B cell (primary cell): ENCODE results near the gene GULP1. TPM values are rescaled to one million over a fixed set of nuclear protein-coding genes. Genes with fewer than 3 reads are reported as not detected.

Source experiments
- ATAC-seq: fragments of 200-7000 bp; cut with Tn5 transposase; one replicate; pipeline ENCODE4 v1.10.0; 2021; ENCODE audit warnings: low read depth, mild to moderate bottlenecking, moderate number of reproducible peaks, moderate library complexity
- CTCF ChIA-PET: fragments of 350-600 bp; sonication (Branson Sonifier 250); formaldehyde crosslinking; loops from one replicate; lab custom pipeline; 2021; ENCODE audit warnings: antibody characterized with exemption, inconsistent platforms; lab: Charles Lee
- POLR2A ChIA-PET: fragments of 350-600 bp; sonication (Branson Sonifier 250); formaldehyde crosslinking; loops from one replicate; lab custom pipeline; 2021; ENCODE audit warnings: antibody characterized with exemption; lab: Charles Lee
- DNase-seq: peaks from one replicate; pipeline ENCODE4 v3.0.0; 2013
- H2AFZ ChIP-seq: 2 replicates; pipeline ENCODE4 v1.6.1; 2012; ENCODE audit warnings: mild to moderate bottlenecking, low read depth, low read length; ENCODE audit not compliant: insufficient read depth, poor library complexity, severe bottlenecking
- H3K27ac ChIP-seq, 2 donors: 1 replicate in 1 of 2; 2 replicates in 1 of 2; pipeline ENCODE4 v1.5.1; 2012 to 2013; ENCODE audit warnings: low read length in 2 of 2, mild to moderate bottlenecking in 2 of 2, moderate library complexity in 1 of 2
- H3K27me3 ChIP-seq, 4 experiments: fragments of 200-600 bp in 1 of 4; sonication (generic) in 1 of 4; replicated peaks in 1 of 4; 1 replicate in 2 of 4; 2 replicates in 2 of 4; pipeline versions ENCODE4 v1.6.1 to v1.7.0; 2013 to 2016; ENCODE audit warnings: low read length in 3 of 4, mild to moderate bottlenecking in 2 of 4, mixed read lengths in 1 of 4, moderate library complexity in 1 of 4; ENCODE audit not compliant: insufficient read depth in 4 of 4, control insufficient read depth in 3 of 4; ENCODE audit errors: control extremely low read depth in 1 of 4
- H3K36me3 ChIP-seq, 2 experiments: replicated peaks in 1 of 2; 1 replicate in 1 of 2; 2 replicates in 1 of 2; pipeline versions ENCODE4 v1.6.1 to v1.7.1; 2013; ENCODE audit warnings: low read length in 1 of 2; ENCODE audit not compliant: insufficient read depth in 2 of 2, control insufficient read depth in 1 of 2; ENCODE audit errors: control extremely low read depth in 1 of 2, extremely low read depth in 1 of 2
- H3K4me1 ChIP-seq, 2 donors: fragments of 200-600 bp in 1 of 2; sonication (generic) in 1 of 2; 1 replicate in 1 of 2; 2 replicates in 1 of 2; pipeline versions ENCODE4 v1.5.1 to v1.6.1; 2013 to 2017; ENCODE audit warnings: low read length in 2 of 2; ENCODE audit not compliant: control insufficient read depth in 2 of 2, insufficient read depth in 2 of 2
- H3K4me2 ChIP-seq: replicated peaks from 2 replicates; pipeline ENCODE3; 2012; ENCODE audit warnings: mild to moderate bottlenecking, low read depth, low read length; ENCODE audit not compliant: poor library complexity, severe bottlenecking
- H3K4me3 ChIP-seq, 5 experiments: fragments of 200-600 bp in 1 of 5; sonication (generic) in 1 of 5; 1 replicate in 3 of 5; 2 replicates in 2 of 5; pipeline versions ENCODE4 v1.5.1 to v1.7.0; 2011 to 2016; ENCODE audit warnings: low read length in 4 of 5, mild to moderate bottlenecking in 4 of 5, low read depth in 2 of 5, control low read depth in 1 of 5, moderate library complexity in 1 of 5; ENCODE audit not compliant: insufficient read depth in 1 of 5; ENCODE audit errors: control extremely low read depth in 1 of 5, extremely low read depth in 1 of 5
- H3K79me2 ChIP-seq: fragments of 200-600 bp; sonication (generic); one replicate; pipeline ENCODE4 v1.6.0; 2016; ENCODE audit warnings: low read length; ENCODE audit not compliant: control insufficient read depth, insufficient read depth
- H3K9ac ChIP-seq: fragments of 200-600 bp; sonication (generic); 2 replicates; pipeline ENCODE4 v1.6.1; 2017; ENCODE audit warnings: mild to moderate bottlenecking, low read length, moderate library complexity
- H3K9me3 ChIP-seq, 3 donors: one replicate each; pipeline versions ENCODE4 v1.6.1 to v1.7.1; 2013; ENCODE audit warnings: low read length in 2 of 3; ENCODE audit not compliant: control insufficient read depth in 2 of 3, insufficient read depth in 1 of 3; ENCODE audit errors: control extremely low read depth in 1 of 3
- H4K20me1 ChIP-seq: 2 replicates; pipeline ENCODE4 v1.6.0; 2012; ENCODE audit warnings: mild to moderate bottlenecking, low read length; ENCODE audit not compliant: insufficient read depth, control insufficient read depth, poor library complexity, severe bottlenecking
- H3K27ac Mint-ChIP-seq: one replicate; pipeline ENCODE4 v1.8.0; 2021; ENCODE audit warnings: mixed read lengths
- H3K27me3 Mint-ChIP-seq: one replicate; pipeline ENCODE4 v1.8.0; 2021; ENCODE audit warnings: mixed read lengths
- H3K4me1 Mint-ChIP-seq: one replicate; pipeline ENCODE4 v1.8.0; 2021; ENCODE audit warnings: mixed read lengths
- H3K4me3 Mint-ChIP-seq: one replicate; pipeline ENCODE4 v1.8.0; 2021; ENCODE audit warnings: mixed read lengths
- H3K9me3 Mint-ChIP-seq: one replicate; pipeline ENCODE4 v1.8.0; 2022; ENCODE audit warnings: mixed read lengths; ENCODE audit not compliant: insufficient read depth
- EZH2 ChIP-seq: IDR thresholded peaks from 2 replicates; pipeline ENCODE4 v1.6.1; 2012; ENCODE audit warnings: borderline replicate concordance, low read depth, mild to moderate bottlenecking, moderate library complexity, low read length; ENCODE audit not compliant: insufficient read depth, poor library complexity, severe bottlenecking
- WGBS: methylation state at CpG from one replicate; pipeline ENCODE4 v1.1.5; 2013; ENCODE audit warnings: missing lambda C conversion rate; ENCODE audit not compliant: insufficient coverage; 5-methylcytosine and 5-hydroxymethylcytosine counted together
- intact Hi-C: fragments of 100-400 bp; cut with micrococcal nuclease; formaldehyde crosslinking; loops from one replicate; pipeline ENCODE4 v1.10.0; 2022
- polyA plus RNA-seq: library from polyadenylated mRNA; depleted of rRNA; stranded (reverse); fragments of >200 nt; gene quantifications from 2 replicates; pipeline ENCODE4 v1.2.3, GENCODE V29; 2012
- total RNA-seq, 2 donors: library from RNA; stranded (reverse); fragments of 120-200 nt in 1 of 2; gene quantifications; 1 replicate in 1 of 2; 2 replicates in 1 of 2; pipeline versions ENCODE4 v1.2.3 to v1.2.4, GENCODE V29; 2013 to 2022
- TF ChIP-seq, protein P1 (sequence below): fragments of 200-600 bp; IDR thresholded peaks from one replicate; pipeline ENCODE4 v1.8.0; 2022; ENCODE audit warnings: antibody characterized with exemption, mild to moderate bottlenecking

The GULP1 gene
- total and polyA plus RNA-seq, 2 donors (not counting 1 experiment from before 2014, with no cell fraction given) = not detected

- Histone ChIP-seq H3K4me3 (no peak overlapping the region), H3K9me3 (no peaks in the 10 kb centered on the region), H4K20me1 (no peaks in the 10 kb centered on the region), H3K27ac (no peak overlapping the region), H3K4me2 (no peak overlapping the region), H3K27me3 (no peaks in the 10 kb centered on the region), H3K36me3 (no peaks in the 10 kb centered on the region), H2AFZ (no peak overlapping the region), H3K4me1 (no peaks in the 10 kb centered on the region), H3K79me2 (no peaks in the 10 kb centered on the region), H3K9ac (no peak overlapping the region)
- H3K9me3 Mint-ChIP-seq = no peaks in the 10 kb centered on the region
- TF ChIP-seq EZH2 = no peak
- TF ChIP-seq, protein P1, sequence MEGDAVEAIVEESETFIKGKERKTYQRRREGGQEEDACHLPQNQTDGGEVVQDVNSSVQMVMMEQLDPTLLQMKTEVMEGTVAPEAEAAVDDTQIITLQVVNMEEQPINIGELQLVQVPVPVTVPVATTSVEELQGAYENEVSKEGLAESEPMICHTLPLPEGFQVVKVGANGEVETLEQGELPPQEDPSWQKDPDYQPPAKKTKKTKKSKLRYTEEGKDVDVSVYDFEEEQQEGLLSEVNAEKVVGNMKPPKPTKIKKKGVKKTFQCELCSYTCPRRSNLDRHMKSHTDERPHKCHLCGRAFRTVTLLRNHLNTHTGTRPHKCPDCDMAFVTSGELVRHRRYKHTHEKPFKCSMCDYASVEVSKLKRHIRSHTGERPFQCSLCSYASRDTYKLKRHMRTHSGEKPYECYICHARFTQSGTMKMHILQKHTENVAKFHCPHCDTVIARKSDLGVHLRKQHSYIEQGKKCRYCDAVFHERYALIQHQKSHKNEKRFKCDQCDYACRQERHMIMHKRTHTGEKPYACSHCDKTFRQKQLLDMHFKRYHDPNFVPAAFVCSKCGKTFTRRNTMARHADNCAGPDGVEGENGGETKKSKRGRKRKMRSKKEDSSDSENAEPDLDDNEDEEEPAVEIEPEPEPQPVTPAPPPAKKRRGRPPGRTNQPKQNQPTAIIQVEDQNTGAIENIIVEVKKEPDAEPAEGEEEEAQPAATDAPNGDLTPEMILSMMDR = no peak
- CTCF ChIA-PET = no interaction called here
- no peaks in the 10 kb centered on the region for H3K4me1 Mint-ChIP-seq
- POLR2A ChIA-PET = no interaction called here
- ATAC-seq (no peak), DNase-seq (no peak)
- no peak overlapping the region for H3K4me3 Mint-ChIP-seq
- H3K27ac Mint-ChIP-seq = no peak overlapping the region
- whole genome bisulfite sequencing = no CpG with 5 or more reads among the region's 1 CpG
- intact Hi-C loops = no loop called here
- H3K27me3 Mint-ChIP-seq = no peaks in the 10 kb centered on the region
Observed at GRCh38 chr2:188523919-188524318, 232.2 kb downstream of the GULP1 start.

DNA sequence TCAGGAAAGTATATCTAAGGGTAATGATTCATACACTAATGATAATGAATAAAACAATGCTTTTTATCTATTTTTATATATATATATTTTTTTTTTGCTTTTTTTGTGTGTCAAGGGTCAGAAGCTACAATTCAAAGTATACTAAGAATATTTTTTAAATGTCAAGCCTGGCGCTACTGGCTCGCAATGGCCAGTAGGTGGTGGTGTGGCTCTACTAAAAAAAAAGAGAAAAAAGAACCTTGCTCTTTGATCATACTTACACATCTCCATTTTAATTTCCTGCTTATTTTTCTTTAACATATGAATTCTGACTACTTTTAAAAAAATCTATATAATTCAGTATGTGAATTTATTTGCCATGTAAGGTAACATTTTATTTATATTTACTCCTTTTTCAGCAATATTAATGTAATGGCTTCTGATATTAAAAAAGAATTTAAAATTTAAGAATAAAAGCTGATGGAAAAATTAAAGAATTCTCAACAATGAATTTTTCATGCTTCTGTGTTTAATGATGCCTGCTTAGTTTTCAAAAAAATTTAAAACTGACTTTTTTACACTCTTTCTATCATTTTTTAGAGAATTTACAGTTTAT, 232.9 kb downstream of the GULP1 start:
- Histone ChIP-seq H3K27me3 (no peaks in the 10 kb centered on the region), H3K9me3 (no peaks in the 10 kb centered on the region), H3K79me2 (no peaks in the 10 kb centered on the region), H4K20me1 (no peaks in the 10 kb centered on the region), H3K4me3 (no peak overlapping the region), H2AFZ (no peak overlapping the region), H3K27ac (no peak overlapping the region), H3K36me3 (no peaks in the 10 kb centered on the region), H3K9ac (no peak overlapping the region), H3K4me1 (no peaks in the 10 kb centered on the region), H3K4me2 (no peak overlapping the region)
- CTCF ChIA-PET = no interaction called here
- no peaks in the 10 kb centered on the region for H3K27me3 Mint-ChIP-seq
- H3K4me1 Mint-ChIP-seq = no peaks in the 10 kb centered on the region
- no peaks in the 10 kb centered on the region for H3K9me3 Mint-ChIP-seq
- no peak overlapping the region for H3K4me3 Mint-ChIP-seq
- no peak overlapping the region for H3K27ac Mint-ChIP-seq
- ATAC-seq = no peak
- intact Hi-C loops = no loop called here
- WGBS = no CpG with 5 or more reads among the region's 2 CpGs
- POLR2A ChIA-PET = no interaction called here
- no peak for DNase-seq
- TF ChIP-seq EZH2 = no peak
- TF ChIP-seq, protein P1 = peak; percentile 53
